ENCODE results near the gene PJA2. TPM values are rescaled to one million over a fixed set of nuclear protein-coding genes. Genes with fewer than 3 reads are reported as not detected.

The PJA2 gene
- total RNA-seq, 2 experiments from 2014 or later = 41.3 to 69.7 TPM

DNA sequence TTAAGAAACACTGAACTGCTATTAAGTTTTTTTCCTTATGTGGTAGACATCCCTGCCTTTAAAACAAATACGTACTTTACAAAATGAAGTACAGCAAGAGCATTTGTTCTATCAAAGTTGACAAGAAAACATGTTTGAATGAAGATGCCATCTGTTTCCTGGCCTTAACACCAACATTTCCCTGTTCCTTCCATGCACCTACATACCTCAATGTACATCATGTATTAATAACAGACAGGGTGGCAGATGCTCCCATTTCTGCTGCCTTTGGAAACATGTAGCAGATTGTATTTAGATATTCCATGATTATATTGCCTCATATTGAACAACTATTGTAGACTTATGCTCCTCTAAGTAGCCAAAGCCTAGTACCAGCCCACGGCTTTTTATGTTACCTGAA, 104.4 kb downstream of the PJA2 start:
- Histone ChIP-seq H3K4me2 (ENCODE audit: low read length) (no peak overlapping the region), H3K9me2 (ENCODE audit: insufficient read depth, low read length) (no peaks in the 10 kb centered on the region), H3K9me3 (ENCODE audit: low read length) (no peaks in the 10 kb centered on the region), H3K79me2 (ENCODE audit: insufficient read depth, low read depth, low read length) (no peaks in the 10 kb centered on the region), H4K20me1 (ENCODE audit: insufficient read depth, low read length) (no peaks in the 10 kb centered on the region), H3K36me3 (ENCODE audit: insufficient read depth, low read length) (no peaks in the 10 kb centered on the region), H3K27ac (ENCODE audit: low read depth, low read length, poor library complexity, severe bottlenecking) (no peak overlapping the region), H3K4me1 (ENCODE audit: insufficient read depth, low read length, poor library complexity, severe bottlenecking) (no peaks in the 10 kb centered on the region), H3K4me3 (ENCODE audit: low read depth, low read length, poor library complexity, severe bottlenecking) (no peak overlapping the region), H2AFZ (ENCODE audit: low read length) (no peak overlapping the region)
- CTCF ChIA-PET (ENCODE audit: unreplicated experiment) = no interaction called here
- no peak for DNase-seq (ENCODE audit: low spot score)
- POLR2A ChIA-PET = interaction anchor here (0.9 kb wide), 1 partner anchor 10 kb away, joined by 3 read pairs; no protein-coding TSS in a partner anchor
- intact Hi-C loops (cut with micrococcal nuclease; ENCODE audit: unreplicated experiment) = no loop called here
- BruUV-seq (replicated peaks) = no TSS peak
- TF ChIP-seq, protein P1, sequence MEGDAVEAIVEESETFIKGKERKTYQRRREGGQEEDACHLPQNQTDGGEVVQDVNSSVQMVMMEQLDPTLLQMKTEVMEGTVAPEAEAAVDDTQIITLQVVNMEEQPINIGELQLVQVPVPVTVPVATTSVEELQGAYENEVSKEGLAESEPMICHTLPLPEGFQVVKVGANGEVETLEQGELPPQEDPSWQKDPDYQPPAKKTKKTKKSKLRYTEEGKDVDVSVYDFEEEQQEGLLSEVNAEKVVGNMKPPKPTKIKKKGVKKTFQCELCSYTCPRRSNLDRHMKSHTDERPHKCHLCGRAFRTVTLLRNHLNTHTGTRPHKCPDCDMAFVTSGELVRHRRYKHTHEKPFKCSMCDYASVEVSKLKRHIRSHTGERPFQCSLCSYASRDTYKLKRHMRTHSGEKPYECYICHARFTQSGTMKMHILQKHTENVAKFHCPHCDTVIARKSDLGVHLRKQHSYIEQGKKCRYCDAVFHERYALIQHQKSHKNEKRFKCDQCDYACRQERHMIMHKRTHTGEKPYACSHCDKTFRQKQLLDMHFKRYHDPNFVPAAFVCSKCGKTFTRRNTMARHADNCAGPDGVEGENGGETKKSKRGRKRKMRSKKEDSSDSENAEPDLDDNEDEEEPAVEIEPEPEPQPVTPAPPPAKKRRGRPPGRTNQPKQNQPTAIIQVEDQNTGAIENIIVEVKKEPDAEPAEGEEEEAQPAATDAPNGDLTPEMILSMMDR (conservative IDR thresholded peaks at IDR 0.05; ENCODE audit: low read length) = no peak
- no peak for TF ChIP-seq EZH2phosphoT487 (IDR thresholded peaks at IDR 0.05; ENCODE audit: borderline replicate concordance, low read depth, low read length)

DNA sequence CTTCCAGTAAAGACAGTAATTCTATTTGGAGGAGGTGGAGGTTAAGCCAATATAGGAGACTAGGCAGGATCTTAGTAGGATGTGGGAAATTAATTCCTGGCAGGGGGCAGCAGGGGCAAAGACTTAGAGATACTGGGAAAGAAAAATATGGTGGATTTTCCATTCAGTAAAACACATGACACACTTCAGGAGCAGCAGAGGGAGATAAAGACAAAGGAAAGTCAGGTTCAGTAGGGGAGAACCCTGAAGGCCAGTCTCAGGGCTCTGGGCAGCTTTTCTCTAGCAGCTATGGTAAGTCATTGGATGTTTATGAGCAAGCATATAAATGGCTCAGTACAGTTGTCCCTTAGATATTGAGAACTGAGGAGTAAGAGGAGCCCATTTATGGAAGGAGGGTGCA, 105.5 kb downstream of the PJA2 start:
- Histone ChIP-seq H4K20me1 (ENCODE audit: insufficient read depth, low read length) (no peaks in the 10 kb centered on the region), H3K4me3 (ENCODE audit: low read depth, low read length, poor library complexity, severe bottlenecking) (no peak overlapping the region), H3K36me3 (ENCODE audit: insufficient read depth, low read length) (no peaks in the 10 kb centered on the region), H3K4me2 (ENCODE audit: low read length) (no peak overlapping the region), H3K27ac (ENCODE audit: low read depth, low read length, poor library complexity, severe bottlenecking) (no peak overlapping the region), H3K79me2 (ENCODE audit: insufficient read depth, low read depth, low read length) (no peaks in the 10 kb centered on the region), H2AFZ (ENCODE audit: low read length) (no peak overlapping the region), H3K9me2 (ENCODE audit: insufficient read depth, low read length) (no peaks in the 10 kb centered on the region), H3K9me3 (ENCODE audit: low read length) (no peaks in the 10 kb centered on the region), H3K4me1 (ENCODE audit: insufficient read depth, low read length, poor library complexity, severe bottlenecking) (no peaks in the 10 kb centered on the region)
- POLR2A ChIA-PET = interaction anchor here (0.7 kb wide), 1 partner anchor 200 kb away, joined by 3 read pairs; no protein-coding TSS in a partner anchor
- intact Hi-C loops (cut with micrococcal nuclease; ENCODE audit: unreplicated experiment) = no loop called here
- CTCF ChIA-PET (ENCODE audit: unreplicated experiment) = no interaction called here
- BruUV-seq (replicated peaks) = no TSS peak
- DNase-seq (ENCODE audit: low spot score) = no peak
- TF ChIP-seq EZH2phosphoT487 (IDR thresholded peaks at IDR 0.05; ENCODE audit: borderline replicate concordance, low read depth, low read length) = no peak
- TF ChIP-seq, protein P1 (conservative IDR thresholded peaks at IDR 0.05; ENCODE audit: low read length) = no peak

DNA sequence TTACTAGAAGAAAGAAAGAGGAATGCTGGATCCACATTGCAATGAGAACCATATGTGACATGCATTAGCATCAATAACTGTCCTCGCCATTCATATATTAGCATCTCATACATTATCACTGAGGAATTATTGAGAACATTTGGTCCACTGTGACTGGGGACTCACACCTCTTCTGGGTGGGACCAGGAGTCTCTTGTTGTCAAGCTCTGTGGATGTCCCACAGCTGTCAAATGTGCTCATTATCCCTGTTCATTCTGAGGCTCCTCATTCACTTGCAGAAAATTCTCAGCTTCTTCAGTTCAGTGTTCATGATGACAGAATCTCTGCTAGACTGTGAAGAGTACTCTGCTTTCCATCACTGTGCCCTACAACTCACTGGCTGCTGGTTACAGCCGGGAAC, 109.4 kb downstream of the PJA2 start:
- Histone ChIP-seq H3K4me2 (ENCODE audit: low read length) (no peak overlapping the region), H2AFZ (ENCODE audit: low read length) (no peak overlapping the region), H3K4me3 (ENCODE audit: low read depth, low read length, poor library complexity, severe bottlenecking) (no peak overlapping the region), H3K27ac (ENCODE audit: low read depth, low read length, poor library complexity, severe bottlenecking) (no peak overlapping the region), H3K79me2 (ENCODE audit: insufficient read depth, low read depth, low read length) (no peaks in the 10 kb centered on the region), H3K36me3 (ENCODE audit: insufficient read depth, low read length) (no peaks in the 10 kb centered on the region), H3K4me1 (ENCODE audit: insufficient read depth, low read length, poor library complexity, severe bottlenecking) (no peaks in the 10 kb centered on the region), H3K9me3 (ENCODE audit: low read length) (no peaks in the 10 kb centered on the region), H3K9me2 (ENCODE audit: insufficient read depth, low read length) (no peaks in the 10 kb centered on the region), H4K20me1 (ENCODE audit: insufficient read depth, low read length) (no peaks in the 10 kb centered on the region)
- no TSS peak for BruUV-seq (replicated peaks)
- ChIA-PET POLR2A (interaction anchor here (1.6 kb wide), 1 partner anchor 30 kb away, joined by 3 read pairs; no protein-coding TSS in a partner anchor), CTCF (ENCODE audit: unreplicated experiment) (no interaction called here)
- no peak for TF ChIP-seq EZH2phosphoT487 (IDR thresholded peaks at IDR 0.05; ENCODE audit: borderline replicate concordance, low read depth, low read length)
- TF ChIP-seq, protein P1 (conservative IDR thresholded peaks at IDR 0.05; ENCODE audit: low read length) = no peak
- no peak for DNase-seq (ENCODE audit: low spot score)
- intact Hi-C loops (cut with micrococcal nuclease; ENCODE audit: unreplicated experiment) = no loop called here

Data from OCI-LY7 (cell line).